Epithelial cell of proximal tubule (primary cell): ENCODE data around the gene PEX13. TPM values are rescaled to one million over a fixed set of nuclear protein-coding genes. Genes with fewer than 3 reads are reported as not detected.

Experiments used
- DNase-seq: peaks from one replicate; pipeline ENCODE4 v3.0.0-alpha.2; 2011; ENCODE audit warnings: low read depth
- H3K4me3 ChIP-seq: 2 replicates; pipeline ENCODE4 v1.5.1; 2011; ENCODE audit warnings: low read depth, mild to moderate bottlenecking, low read length
- total RNA-seq: library from RNA; depleted of rRNA; stranded (reverse); fragments of >200 nt; gene quantifications from 2 replicates; pipeline ENCODE4 v1.2.3, GENCODE V29; 2015
- TF ChIP-seq, protein P1 (sequence below): conservative IDR thresholded peaks from 2 replicates; pipeline ENCODE4 v1.5.1; 2012; ENCODE audit warnings: low read depth, mild to moderate bottlenecking, low read length

The PEX13 gene
- total RNA-seq, 1 donor from 2014 or later = 29.6 TPM

GRCh38 chr2:61044636-61045035, 27.1 kb downstream of the PEX13 start:
- H3K4me3 ChIP-seq = no peak overlapping the region
- no peak for DNase-seq
- TF ChIP-seq, protein P1, sequence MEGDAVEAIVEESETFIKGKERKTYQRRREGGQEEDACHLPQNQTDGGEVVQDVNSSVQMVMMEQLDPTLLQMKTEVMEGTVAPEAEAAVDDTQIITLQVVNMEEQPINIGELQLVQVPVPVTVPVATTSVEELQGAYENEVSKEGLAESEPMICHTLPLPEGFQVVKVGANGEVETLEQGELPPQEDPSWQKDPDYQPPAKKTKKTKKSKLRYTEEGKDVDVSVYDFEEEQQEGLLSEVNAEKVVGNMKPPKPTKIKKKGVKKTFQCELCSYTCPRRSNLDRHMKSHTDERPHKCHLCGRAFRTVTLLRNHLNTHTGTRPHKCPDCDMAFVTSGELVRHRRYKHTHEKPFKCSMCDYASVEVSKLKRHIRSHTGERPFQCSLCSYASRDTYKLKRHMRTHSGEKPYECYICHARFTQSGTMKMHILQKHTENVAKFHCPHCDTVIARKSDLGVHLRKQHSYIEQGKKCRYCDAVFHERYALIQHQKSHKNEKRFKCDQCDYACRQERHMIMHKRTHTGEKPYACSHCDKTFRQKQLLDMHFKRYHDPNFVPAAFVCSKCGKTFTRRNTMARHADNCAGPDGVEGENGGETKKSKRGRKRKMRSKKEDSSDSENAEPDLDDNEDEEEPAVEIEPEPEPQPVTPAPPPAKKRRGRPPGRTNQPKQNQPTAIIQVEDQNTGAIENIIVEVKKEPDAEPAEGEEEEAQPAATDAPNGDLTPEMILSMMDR = no peak

GRCh38 chr2:61045226-61045625, 27.7 kb downstream of the PEX13 start:
- TF ChIP-seq, protein P1 = no peak
- DNase-seq = no peak
- H3K4me3 ChIP-seq = no peak overlapping the region

- TF ChIP-seq, protein P1 = no peak
- no peak for DNase-seq
Measured at GRCh38 chr2:61045999-61046398, 28.5 kb downstream of the PEX13 start.

DNA sequence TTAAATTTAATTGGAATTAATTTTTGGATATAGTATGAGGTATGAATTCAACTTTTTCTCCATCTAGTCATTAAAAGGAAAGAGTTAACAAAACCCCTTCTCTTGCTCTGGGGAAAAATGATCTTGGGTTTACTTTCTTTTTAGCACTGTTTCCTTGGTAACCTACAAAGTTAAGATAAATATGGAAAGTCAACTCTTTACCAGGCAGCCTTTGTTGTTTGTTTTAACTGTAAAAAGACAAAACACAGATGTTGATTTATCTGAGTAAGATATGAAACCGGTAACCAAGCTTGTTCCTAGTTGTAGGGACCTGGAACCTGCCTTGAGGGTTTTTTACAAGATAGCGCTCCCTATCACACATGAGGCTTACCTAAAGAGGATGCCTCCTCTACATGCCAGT, 38.0 kb downstream of the PEX13 start:
- TF ChIP-seq, protein P1 = no peak
- DNase-seq = no peak

More at GRCh38 chr2:61045999-61046398, 28.5 kb downstream of the PEX13 start:
- no peak overlapping the region for H3K4me3 ChIP-seq

DNA sequence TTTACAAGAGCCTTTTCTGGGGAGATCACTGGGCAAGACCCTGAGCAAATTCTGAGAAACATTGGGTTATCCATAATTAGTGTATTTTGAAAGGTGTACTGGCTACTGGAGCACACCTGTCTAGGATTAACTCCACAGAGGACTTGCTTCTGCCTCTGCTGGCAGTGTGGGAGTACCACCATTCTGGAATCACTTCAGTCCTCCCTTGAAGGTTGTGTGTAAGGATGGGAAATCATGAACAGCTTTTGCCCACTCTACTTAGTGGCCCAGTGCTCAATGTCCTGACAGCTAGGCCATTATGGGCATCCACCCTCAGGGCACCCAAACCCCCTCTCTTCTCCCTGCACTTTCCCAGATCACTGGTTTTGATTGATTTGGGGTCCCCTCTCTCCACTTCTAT, 40.0 kb downstream of the PEX13 start:
- H3K4me3 ChIP-seq = no peak overlapping the region
- no peak for DNase-seq
- TF ChIP-seq, protein P1 = no peak

More for the DNA sequence above, 38.0 kb downstream of the PEX13 start:
- H3K4me3 ChIP-seq = no peak overlapping the region

DNA sequence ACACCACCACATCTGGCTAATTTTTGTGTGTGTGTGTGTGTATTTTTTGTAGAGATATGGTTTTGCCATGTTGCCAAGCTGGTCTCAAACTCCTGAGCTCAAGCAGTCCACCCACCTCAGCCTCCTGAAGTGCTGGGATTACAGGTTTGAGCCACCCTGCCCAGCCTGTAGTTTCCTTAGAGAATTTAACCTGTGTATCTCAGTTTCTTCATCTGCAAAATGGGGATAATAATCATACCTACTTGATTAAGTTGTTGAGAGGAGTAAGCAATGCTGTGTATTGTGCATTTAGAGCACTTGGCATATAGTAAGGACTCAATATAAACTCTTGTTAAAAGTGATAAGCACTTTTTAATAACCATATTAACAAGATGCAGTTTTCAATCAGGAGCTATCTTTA, 41.9 kb downstream of the PEX13 start:
- DNase-seq = no peak
- TF ChIP-seq, protein P1 = no peak
- H3K4me3 ChIP-seq = no peak overlapping the region

GRCh38 chr2:61065714-61066709, 48.5 kb downstream of the PEX13 start, which contains the start of gene SANBR:
Gene SANBR, plus strand, starts transcription at chr2:61065871. Its CDS starts 4,480 bp downstream, at chr2:61070351.
- no peak for DNase-seq
- TF ChIP-seq, protein P1 = no peak

More at GRCh38 chr2:61065714-61066709, 48.5 kb downstream of the PEX13 start, which contains the start of gene SANBR:
- peak within 1 kb of the TSS; percentile 87 for H3K4me3 ChIP-seq
